Measurements from ENCODE around the gene SBSN.

SBSN gene

GRCh38 chr19:35483089-35483488, 45.0 kb downstream of the SBSN start:
- TF ChIP-seq CEBPB (IDR thresholded peaks at IDR 0.05) (no peak), TEAD4 (IDR thresholded peaks at IDR 0.05) (no peak), CREB1 (IDR thresholded peaks at IDR 0.05; ENCODE audit: low read depth) (no peak), MAX (IDR thresholded peaks at IDR 0.05) (no peak), TCF12 (IDR thresholded peaks at IDR 0.05; ENCODE audit: low read depth) (no peak), RAD21 (IDR thresholded peaks at IDR 0.05; ENCODE audit: low read depth) (no peak), NFIC (IDR thresholded peaks at IDR 0.05) (no peak), REST (IDR thresholded peaks at IDR 0.05; ENCODE audit: low read depth) (no peak), ZBTB7A (IDR thresholded peaks at IDR 0.05; ENCODE audit: low read depth) (no peak), FOXM1 (IDR thresholded peaks at IDR 0.05; ENCODE audit: borderline replicate concordance, low read depth) (no peak), EGR1 (IDR thresholded peaks at IDR 0.05) (no peak), YY1 (IDR thresholded peaks at IDR 0.05; ENCODE audit: low read depth) (no peak), USF1 (IDR thresholded peaks at IDR 0.05) (no peak)

GRCh38 chr19:35478794-35479677, 49.1 kb downstream of the SBSN start:
- TF ChIP-seq USF1 (IDR thresholded peaks at IDR 0.05) (no peak), CEBPB (IDR thresholded peaks at IDR 0.05) (no peak), CREB1 (IDR thresholded peaks at IDR 0.05; ENCODE audit: low read depth) (no peak), EP300 (IDR thresholded peaks at IDR 0.05; ENCODE audit: borderline replicate concordance) (no peak), FOXM1 (IDR thresholded peaks at IDR 0.05; ENCODE audit: borderline replicate concordance, low read depth) (no peak), NFIC (IDR thresholded peaks at IDR 0.05) (no peak), MAX (IDR thresholded peaks at IDR 0.05) (no peak), TAF1 (IDR thresholded peaks at IDR 0.05; ENCODE audit: low read depth) (no peak), ZBTB7A (IDR thresholded peaks at IDR 0.05; ENCODE audit: low read depth) (no peak), TEAD4 (IDR thresholded peaks at IDR 0.05) (no peak), REST (IDR thresholded peaks at IDR 0.05; ENCODE audit: low read depth) (no peak), YY1 (IDR thresholded peaks at IDR 0.05; ENCODE audit: low read depth) (no peak), TCF12 (IDR thresholded peaks at IDR 0.05; ENCODE audit: low read depth) (no peak), RAD21 (IDR thresholded peaks at IDR 0.05; ENCODE audit: low read depth) (no peak), EGR1 (IDR thresholded peaks at IDR 0.05) (no peak)

- no peak for TF ChIP-seq FOXM1 (IDR thresholded peaks at IDR 0.05; ENCODE audit: borderline replicate concordance, low read depth)
- no peak for TF ChIP-seq EGR1 (IDR thresholded peaks at IDR 0.05)
- no peak for TF ChIP-seq YY1 (IDR thresholded peaks at IDR 0.05; ENCODE audit: low read depth)
- TF ChIP-seq TEAD4 (IDR thresholded peaks at IDR 0.05) = no peak
- no peak for TF ChIP-seq REST (IDR thresholded peaks at IDR 0.05; ENCODE audit: low read depth)
- no peak for TF ChIP-seq CREB1 (IDR thresholded peaks at IDR 0.05; ENCODE audit: low read depth)
- no peak for TF ChIP-seq USF1 (IDR thresholded peaks at IDR 0.05)
- TF ChIP-seq RAD21 (IDR thresholded peaks at IDR 0.05; ENCODE audit: low read depth) = no peak
- no peak for TF ChIP-seq TAF1 (IDR thresholded peaks at IDR 0.05; ENCODE audit: low read depth)
- no peak for TF ChIP-seq TCF12 (IDR thresholded peaks at IDR 0.05; ENCODE audit: low read depth)
- no peak for TF ChIP-seq MAX (IDR thresholded peaks at IDR 0.05)
- no peak for TF ChIP-seq CEBPB (IDR thresholded peaks at IDR 0.05)
- TF ChIP-seq EP300 (IDR thresholded peaks at IDR 0.05; ENCODE audit: borderline replicate concordance) = no peak
- TF ChIP-seq NFIC (IDR thresholded peaks at IDR 0.05) = no peak
- no peak for TF ChIP-seq ZBTB7A (IDR thresholded peaks at IDR 0.05; ENCODE audit: low read depth)
These were observed 52.0 kb downstream of the SBSN start for GRCh38 chr19:35476149-35476548.
